GM18511 (cell line): Measurements from ENCODE around the gene TUT1.
"Not testable (repeated sequence)": the region's sequence is repeated elsewhere in the genome, so short reads cannot be mapped to it uniquely, and the experiment has no call there.

Source experiments
- ATAC-seq: cut with Tn5 transposase; IDR thresholded peaks from one replicate; pipeline ENCODE4 v1.9.1; 2021; ENCODE audit warnings: mild to moderate bottlenecking, moderate library complexity; ENCODE audit not compliant: unreplicated experiment

Gene TUT1

DNA sequence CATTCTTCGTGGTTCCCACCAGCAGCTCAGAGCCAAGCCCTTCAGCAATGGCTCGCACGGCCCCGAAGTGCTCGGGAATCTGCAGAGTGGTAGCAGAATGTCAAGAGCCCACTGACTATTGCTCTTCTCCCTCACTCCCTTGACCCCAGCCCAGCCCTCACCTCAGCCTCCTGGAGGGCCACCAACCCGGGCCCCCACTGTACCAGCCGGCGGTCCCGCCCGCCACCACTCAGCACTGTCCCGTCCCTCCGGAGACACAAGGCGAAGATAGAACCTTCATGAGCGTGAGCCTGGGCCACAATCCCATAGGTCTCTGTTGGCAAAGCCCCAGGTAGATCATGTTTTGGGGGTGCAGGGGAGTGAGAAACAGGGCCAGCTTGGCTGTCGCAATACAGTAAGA lies 14.6 kb upstream of the TUT1 start:
- no peak for ATAC-seq

DNA sequence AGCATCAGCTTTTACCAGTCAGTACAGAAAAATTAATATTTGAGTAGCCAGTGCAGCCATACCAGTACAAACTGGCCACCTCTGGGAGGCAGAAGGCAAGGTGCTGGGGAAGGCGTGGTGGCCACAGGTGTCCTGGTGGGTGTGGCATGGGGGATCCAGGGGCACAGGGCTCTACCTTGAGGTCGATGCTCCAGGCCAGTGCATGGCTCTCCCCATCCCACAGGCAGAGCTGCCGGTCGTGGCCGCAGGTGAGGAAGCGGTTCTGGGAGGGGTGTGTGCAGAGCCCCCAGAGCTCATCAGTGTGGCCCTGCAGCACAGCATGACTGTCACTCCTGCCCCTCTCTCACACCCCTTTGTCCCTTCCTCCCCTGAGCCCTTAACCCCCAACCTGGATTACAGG lies 14.1 kb upstream of the TUT1 start:
- no peak for ATAC-seq

DNA sequence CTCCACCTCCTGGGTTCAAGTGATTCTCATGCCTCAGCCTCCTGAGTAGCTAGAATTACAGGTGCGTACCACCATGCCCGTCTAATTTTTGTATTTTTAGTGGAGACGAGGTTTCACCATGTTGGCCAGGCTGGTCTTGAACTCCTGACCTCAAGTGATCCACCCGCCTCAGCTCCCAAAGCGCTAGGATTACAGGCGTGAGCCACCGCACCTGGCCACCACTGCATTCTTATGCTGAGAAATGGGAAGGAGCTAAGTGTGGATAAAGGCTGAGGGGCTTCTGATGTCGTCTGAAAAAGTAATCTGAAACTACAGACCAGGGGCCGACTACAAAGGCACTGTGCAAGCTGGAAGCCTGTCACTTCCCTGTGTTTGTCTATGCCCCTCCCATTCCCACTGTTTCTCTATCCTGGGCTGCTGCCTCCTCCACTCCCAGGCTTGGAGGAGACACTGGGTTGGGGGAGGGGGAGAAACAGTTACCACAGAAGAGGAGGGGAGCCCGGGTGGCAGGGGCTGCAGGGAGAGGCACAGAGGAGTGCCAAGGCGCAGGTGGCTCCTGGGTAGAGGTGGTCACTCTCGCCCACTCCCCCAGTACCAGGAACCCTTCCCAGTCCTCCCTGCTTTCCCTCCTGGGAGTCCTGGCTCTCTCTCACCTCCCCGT lies 13.3 kb upstream of the TUT1 start:
- no peak for ATAC-seq

DNA sequence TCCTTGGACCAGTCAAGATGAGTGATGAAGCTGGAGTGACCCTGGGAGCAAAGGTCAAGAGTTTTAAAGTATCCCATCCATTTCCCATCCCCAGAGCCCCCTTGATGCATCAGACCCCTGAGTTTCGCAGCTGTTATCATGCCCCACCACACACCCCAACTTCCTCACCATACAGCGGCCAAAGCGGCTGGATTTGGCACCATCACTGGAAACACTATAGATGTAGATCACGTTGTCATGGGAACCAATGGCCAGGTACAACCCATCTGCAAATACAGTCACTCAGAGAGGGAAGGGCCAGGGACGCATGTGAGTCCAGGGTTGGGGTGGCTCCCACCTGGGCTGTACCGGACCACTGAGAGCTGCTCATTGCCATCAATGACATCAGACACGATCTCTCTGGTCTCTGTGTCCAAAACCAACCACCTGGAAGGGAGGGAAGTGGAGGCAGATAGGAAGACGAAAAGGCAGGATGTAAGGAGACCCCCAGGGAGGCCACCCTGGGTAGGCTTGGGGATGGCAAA lies 12.5 kb upstream of the TUT1 start:
- ATAC-seq = no peak

DNA sequence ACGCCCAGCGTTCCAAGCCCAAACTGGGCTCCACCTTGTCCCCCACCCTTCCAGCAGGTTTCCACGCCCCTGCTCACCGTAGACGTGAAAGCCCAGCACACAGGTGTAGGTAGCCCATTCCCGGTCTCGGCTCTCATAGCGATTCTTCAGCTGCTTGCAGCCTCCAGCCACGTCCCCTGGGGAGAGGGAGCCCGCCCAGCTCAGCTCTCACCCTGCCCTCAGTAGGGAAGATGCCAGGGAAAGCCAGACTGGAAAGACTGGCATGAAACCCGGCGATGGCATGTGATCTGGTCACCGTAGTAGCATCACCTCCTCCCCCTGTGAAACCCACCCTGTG lies 11.7 kb upstream of the TUT1 start:
- no peak for ATAC-seq

DNA sequence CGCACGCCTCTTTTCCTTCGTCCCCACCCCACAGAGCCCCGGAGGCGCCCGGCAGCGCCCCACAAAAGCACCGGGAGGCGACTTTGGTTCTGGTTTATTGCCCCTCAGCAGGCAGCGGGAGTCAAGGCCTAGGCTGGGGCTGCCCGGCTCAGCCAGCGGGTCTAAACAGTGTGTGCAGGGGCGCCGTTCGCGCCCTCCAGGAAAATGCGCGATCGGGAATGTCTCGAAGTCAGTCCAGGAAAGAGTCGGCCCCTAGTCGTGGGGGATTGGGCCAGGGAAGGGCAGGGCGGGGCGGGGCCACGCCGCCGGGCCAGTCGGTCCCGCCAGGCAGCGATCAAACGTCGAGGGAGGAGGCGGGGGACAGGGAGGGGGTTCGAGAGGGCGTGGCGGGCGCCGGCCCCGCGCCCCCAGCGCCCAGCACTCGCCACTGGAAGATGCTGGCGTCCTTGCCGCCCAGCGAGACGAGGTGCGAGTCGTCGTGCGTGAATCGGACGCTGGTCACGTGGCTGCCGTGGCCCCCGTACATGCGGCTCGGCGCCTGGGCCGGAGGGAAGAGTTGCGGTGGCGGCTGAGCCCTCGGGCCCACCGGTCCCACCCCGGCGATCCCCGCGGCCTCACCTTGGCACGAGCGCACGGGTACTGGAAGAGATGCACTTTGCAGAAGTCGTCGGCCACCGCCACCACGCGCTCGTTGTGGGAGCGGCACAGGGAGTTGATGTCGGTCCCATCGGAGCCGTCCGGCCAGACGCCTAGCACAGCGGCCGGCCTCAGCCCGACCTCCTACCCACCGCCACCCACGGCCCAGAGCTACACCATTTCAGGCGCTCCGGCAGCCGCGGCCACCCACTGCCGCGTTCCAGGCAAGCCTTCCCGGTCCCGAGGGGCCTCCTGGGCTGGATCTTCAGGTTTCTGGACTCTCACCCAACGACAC lies 11.1 kb upstream of the TUT1 start:
- no peak for ATAC-seq

DNA sequence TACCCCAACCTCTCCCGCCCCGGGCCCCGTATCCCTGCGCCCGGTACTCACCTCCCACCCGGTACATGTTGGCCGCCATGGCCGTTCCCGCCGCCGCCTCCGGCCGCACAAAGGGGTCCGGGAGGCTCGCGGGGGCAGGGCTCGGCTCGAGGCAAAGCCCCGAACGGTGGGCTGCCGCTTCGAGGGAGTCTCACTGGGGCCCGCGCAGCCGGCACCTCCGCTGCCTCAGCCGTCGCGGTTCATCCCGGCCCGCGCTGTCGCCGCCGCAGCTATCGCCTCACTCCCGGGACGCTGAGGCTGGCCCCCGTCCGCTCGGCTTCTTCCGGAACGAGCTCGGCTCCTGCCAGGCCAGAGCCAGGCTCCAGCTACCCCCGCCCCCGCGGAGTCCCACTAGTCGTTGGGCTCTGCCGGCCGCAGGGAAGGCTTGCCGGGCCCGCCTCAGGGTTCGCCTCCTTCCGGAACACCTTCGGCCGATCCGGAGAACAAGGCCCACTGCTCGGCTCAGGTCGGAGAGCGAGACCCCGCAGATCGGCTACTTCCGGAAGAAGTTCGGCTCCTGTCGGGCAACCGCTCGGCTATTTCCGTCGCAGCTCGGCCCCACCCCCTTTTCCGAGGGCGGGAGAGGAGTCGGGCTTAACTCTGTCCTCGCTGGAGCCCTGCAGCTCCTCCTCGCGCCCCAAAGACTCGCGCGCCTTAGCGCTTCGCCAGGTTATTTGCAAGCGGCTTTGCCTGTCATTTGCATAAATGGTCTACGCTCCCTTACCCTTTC lies 10.2 kb upstream of the TUT1 start, which contains the start of gene MTA2:
Gene MTA2 (minus strand): TSS at position 494 of the 769 bp plus-strand sequence. CDS start 415 bp downstream, at position 79.
- ATAC-seq = peak; percentile 83

DNA sequence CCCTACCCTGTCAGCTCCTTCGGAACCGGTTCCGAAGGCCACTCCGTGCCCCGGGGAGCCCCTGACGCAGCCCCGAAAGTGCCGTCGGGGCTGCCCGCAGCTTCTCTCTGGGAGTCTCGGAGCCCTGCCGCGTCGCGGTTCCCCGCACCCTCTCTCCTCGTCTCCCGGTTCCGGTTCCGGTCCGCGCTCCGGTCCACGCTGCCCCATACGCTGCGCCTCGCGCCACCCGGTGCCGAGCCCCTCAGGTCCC lies 9.7 kb upstream of the TUT1 start:
- peak; percentile 23 for ATAC-seq

DNA sequence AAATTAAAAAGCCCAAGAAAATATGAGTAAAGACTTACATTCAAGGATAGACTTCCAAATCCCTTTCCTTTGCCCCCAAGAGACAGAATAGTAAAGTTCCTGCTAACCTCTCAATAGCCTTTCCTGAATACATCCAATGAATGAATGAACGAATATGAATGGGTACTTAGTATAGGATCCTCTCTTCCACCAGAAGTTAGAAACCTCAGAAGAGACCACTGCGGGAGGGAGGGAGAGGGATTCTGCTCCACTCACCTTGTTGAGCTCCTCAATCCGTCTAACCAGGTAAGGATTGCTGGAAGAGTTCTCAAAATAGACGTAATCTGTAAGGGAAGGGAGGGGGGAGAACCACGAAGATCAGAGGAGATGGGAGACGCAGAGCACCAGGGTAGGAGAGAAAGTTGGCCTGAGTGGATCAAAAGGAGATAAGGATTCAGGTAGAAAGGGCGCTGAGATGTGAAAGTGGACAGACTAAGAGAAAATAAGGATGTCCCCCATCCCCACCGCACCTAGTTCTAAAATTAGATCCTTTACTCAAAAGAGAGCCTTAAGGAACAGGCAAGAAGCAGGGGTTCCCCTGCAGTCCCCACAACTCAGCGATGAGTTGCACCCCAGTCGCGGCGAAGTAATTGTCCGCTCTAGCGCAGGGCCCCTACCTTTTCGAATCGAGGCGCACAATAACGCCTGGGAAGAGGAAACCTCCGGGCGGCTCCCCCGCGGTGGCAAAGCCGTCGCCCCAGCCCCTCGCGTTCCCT lies 9.2 kb upstream of the TUT1 start:
- no peak for ATAC-seq

DNA sequence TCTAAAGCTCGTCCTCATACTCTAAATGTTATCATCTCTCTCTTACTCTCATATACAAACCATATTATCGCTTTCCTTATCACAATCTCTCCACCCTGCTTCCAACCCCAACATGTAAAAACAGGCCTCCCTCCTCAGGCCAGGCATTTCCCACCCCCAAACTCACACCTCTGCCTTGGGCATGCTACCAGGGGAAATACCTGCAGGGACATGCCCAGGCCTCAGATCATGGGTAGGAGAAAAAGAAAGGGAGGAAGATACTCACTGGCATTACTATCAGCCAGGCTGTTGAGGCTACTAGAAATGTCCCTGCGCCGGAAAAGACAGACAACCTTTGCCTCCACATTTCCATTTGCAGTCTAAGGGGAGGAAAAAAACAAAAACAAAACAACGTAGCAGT lies 8.6 kb upstream of the TUT1 start:
- no peak for ATAC-seq

DNA sequence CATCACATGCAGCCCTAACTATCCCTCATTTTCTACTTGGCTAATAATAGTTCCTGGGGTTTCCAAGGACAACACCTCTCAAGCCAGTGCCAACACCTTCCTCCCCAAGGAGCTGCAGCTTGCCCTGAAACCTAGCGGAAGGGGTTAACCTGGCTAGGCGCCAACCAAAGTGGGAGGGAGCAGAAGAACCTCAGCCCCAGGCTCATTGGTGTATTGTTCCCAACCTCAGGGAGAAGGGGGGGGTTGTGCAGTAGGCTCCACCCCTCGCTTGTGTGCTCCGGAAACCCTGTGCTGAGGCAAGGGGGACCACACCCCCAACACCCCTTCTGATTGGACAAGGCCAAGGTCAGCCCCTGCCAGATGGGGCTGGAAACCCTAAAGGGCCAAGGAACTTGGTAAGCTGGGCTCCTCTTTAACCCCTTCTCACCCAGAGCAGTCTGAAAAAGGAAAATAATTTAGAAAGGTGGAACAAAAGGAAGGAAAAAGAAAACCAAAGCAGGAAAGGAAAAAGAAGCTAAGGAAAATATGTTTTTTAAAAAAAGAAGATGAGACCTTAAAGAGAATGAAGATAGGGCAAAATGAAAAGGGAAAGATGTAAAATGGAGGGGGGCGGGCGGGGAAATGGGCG lies 7.9 kb upstream of the TUT1 start:
- ATAC-seq = peak; percentile 67

DNA sequence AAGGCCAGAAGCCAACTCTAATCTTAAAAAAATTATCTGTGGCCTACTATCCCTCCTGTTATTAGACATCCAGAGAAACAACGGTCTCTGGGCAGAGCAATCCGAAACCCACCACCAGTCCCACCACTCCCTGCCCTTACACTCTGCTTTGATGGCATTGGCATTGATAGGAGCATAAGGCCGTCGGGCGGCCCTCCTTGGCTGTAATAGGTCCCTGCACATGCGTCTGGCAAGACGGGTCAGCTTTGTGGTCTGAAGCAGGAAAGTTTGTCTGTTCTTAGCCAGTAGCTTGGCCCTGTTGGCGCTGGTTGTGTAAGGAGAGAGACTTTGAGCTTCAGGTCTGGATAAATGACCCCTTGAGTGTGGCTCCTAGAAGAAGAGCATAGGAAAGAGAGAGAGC lies 3.8 kb upstream of the TUT1 start:
- no peak for ATAC-seq

DNA sequence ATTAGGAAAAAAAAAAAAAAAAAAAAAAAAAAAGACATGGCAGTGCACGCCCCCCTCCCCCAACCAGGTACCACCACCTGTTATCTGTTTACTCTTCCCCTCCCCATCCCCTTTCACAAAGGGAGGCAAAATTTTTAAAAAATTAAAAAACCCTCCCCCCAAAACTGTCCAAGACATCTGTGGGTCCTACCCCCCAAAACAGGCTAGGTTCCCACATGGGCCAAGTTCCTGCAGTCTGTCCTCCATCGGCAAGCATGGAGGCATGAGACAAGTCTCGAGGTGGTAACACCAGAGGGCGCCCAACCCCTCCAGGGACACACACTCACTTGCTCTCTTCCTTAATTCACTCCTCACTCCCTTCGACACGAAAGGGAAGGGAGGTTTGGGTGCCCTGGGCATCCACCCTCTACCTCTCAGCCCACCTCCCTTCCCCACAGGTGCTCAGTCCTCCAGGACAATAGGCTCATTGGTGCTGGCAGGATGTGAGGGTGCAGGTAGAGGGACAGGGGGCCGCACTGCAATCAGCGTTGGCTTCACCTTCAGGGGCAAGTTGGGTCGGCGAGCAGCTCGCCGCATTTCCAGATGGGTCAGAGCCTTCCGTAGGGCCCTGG lies 2.2 kb upstream of the TUT1 start:
- no peak for ATAC-seq

DNA sequence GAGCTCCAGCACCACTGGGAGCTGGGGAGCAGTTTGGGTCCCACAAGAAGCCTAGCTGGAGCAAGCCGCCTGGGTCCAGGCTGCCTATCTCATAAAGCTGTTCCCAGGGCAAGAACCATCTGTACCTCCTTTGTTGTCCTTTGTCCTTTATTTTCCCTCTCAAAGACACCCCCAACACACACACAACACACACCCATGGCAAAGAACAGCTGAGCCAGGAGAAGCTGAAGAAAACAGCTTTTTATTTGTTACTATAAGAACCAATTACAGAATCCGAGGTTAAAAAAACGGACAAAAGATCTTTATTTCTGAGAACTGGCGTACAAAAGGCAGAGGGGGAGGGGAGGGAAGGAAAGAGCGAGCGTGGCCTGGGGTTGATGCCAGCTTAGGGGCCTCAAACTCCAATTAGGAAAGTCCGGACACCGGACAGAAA lies 1.7 kb upstream of the TUT1 start:
- ATAC-seq = no peak

DNA sequence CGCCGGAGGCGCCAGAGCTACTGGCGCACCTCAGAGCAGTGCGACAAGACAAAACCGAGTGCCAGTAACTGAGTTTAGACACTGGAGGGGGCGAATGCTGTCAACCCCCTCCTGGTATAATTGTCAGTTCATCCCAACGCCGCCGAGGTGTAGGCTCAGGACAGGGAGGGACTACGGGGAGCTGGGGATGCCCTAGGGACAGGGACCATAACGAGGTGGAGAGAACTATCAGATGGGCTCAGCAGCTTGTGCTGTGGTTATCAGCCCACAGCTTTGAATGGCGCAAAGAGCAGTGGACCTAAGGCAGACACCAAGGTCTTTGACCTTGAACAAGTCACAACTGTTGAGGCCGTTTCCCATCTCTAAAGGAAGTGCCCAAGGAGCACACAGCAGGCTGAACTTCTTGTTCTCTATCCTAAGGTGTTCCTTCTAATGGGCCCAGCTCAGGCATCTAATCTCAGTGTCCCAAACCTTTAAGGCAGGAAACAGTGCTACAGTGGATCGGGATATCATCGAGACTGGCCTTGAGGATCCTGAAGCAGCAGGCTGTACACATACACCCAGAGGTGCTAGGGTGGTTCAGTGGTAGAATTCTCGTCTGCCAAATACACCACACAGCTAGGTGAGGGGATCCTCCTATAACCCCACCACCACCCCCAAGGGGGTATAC lies 958 bp upstream of the TUT1 start:
- ATAC-seq = no peak

DNA sequence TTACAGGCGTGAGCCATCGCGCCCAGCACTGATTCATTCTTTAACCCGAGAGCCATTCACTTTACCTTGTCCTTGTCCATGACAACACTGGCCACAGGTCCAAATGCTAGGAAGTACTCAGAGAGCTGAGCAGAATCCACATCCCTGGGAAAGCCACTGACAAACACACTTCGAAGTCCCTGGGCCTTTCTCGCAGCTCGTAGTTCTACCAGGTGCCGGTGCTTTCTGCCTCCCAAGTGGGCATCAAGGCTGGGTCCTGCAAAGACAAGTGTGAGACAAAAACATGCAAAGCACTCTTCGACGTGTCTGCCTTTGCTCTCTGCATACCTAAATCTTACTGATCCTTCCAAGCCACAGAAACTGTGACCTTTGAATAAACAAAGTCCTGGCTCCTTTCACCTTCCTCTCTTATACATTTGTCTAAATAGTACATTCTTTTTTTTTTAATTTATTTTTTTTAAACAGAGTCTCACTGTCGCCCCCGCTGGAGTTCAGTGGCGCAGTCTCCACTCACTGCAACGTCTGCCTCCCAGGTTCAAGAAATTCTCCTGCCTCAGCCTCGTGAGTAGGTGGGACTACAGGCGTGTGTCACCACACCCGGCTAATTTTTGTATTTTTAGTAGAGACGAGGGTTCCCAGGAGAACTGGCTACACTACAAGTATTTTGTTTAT lies 2.2 kb downstream of the TUT1 start:
- no peak for ATAC-seq

DNA sequence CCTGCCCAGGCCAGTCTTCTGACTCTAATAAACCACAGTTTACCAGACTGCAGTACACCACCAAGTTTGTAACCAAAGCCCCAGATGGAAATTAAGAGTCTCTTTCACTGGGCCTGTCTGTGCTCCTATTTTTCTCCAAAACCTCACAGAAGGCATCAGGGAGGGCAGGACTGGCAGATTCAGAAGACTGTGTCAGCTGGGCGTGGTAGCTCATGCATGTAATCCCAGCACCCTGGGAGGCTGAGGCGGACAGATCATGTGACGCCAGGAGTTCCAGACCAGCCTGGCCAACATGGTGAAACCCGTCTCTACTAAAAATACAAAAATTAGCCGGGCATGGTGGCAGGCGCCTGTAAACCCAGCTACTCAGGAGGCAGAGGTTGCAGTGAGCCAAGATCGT lies 6.0 kb downstream of the TUT1 start:
- ATAC-seq = not testable (repeated sequence)

DNA sequence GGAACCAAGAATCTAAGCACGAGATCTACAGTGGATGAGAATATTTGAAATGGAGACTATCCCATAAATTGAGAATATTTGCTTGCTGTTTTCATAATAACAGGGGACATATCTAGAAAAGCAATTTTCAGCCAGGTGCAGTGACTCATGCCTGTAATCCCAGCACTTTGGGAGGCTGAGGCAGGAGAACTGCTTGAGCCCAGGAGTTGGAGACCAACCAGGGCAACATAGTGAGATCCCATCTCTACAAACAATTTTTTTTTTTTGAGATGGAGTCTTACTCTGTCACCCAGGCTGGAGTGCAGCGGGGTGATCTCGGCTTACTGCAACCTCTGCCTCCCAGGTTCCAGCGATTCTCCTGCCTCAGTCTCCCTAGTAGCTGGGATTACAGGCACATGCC lies 9.6 kb downstream of the TUT1 start:
- not testable (repeated sequence) for ATAC-seq
